ENCODE measurements around the gene RPS6KB2. TPM values are rescaled to one million over a fixed set of nuclear protein-coding genes. Genes with fewer than 3 reads are reported as not detected.

Gene RPS6KB2
- total and polyA plus RNA-seq, 2 donors (not counting 3 experiments of a cell fraction or from before 2014, with no cell fraction given), result 53.8 to 60.0 TPM

DNA sequence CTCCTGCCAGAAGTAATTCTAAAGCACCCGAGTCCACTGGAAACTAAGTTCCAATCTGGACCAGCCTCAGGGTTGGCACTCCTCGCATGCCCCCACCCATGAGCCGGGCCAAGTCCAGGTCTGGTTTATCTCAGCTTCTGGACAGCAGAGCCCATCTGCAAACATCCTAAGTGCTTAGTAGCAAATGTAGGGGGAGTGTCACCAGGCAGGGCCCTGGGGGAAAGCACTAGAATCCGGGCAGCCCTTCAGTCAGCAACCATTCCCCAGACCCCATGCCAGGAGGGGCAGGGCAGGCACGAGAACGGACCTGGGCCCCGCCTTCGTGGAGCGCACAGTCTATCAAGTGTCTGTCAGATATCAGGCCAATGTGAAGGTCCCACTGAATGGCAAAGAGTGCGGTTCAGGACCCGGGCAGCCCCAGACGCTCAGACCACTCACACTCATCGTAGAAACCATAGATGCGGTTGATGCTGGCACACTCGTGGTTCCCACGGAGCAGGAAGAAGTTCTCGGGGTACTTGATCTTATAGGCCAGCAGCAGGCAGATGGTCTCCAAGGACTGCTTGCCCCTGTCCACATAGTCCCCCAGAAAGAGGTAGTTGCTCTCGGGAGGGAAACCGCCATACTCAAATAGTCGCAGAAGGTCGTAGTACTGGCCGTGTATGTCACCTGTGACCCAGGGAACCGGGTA is 27.9 kb upstream of the RPS6KB2 start:
- DNase-seq (ENCODE audit: low read depth, low spot score), result no peak
- dilution Hi-C loops (cut with MboI; ENCODE audit: extremely low pct_ligation_motif_present, low sequenced_read_pairs), result no loop called here
- POLR2A ChIA-PET, result no interaction called here
- Histone ChIP-seq H3K36me3 (ENCODE audit: control insufficient read depth in 2 of 2, extremely low read depth in 1 of 2, insufficient read depth in 2 of 2, low read length in 2 of 2) (peaks cover 6 to 25% of the 10 kb centered on the region in 2 experiments), H2AFZ (ENCODE audit: low read depth, low read length) (no peak overlapping the region), H3K4me1 (ENCODE audit: control insufficient read depth, extremely low read depth, insufficient read depth, low read length) (peaks cover 19% of the 10 kb centered on the region), H3K4me2 (ENCODE audit: insufficient read depth, low read length) (peak overlapping the region; percentile 73), H4K20me1 (replicated peaks; ENCODE audit: control insufficient read depth, extremely low read depth, insufficient read depth, low read length) (no peaks in the 10 kb centered on the region), H3K9me3 (replicated peaks; ENCODE audit: control insufficient read depth, insufficient read depth, low read length) (no peaks in the 10 kb centered on the region), H3K9me1 (replicated peaks; ENCODE audit: control insufficient read depth, extremely low read depth, insufficient read depth, low read length) (no peaks in the 10 kb centered on the region), H3K27me3 (ENCODE audit: control insufficient read depth in 2 of 2, insufficient read depth in 2 of 2, low read length in 2 of 2) (no peaks in the 10 kb centered on the region), H3K27ac (ENCODE audit: insufficient read depth, low read depth, low read length) (no peak overlapping the region), H3K9ac (replicated peaks; ENCODE audit: extremely low read depth, insufficient read depth, low read length) (peak overlapping the region; percentile 89), H3K79me2 (ENCODE audit: control insufficient read depth, insufficient read depth, low read length) (peaks cover 19% of the 10 kb centered on the region), H3K4me3 (replicated peaks in 1 of 3; ENCODE audit: insufficient read depth in 1 of 3, low read depth in 1 of 3, low read length in 3 of 3) (peak overlapping the region; percentile 79 to 89 (median 89))
- intact Hi-C loops (cut with micrococcal nuclease), result no loop called here
- FAIRE-seq, result no peak
- no TSS peak for BruUV-seq (replicated peaks)
- TF ChIP-seq JUN (IDR thresholded peaks at IDR 0.05; ENCODE audit: borderline replicate concordance, insufficient read depth, insufficient read length, low read depth), result no peak
- TF ChIP-seq FOS (IDR thresholded peaks at IDR 0.05; ENCODE audit: borderline replicate concordance, insufficient read depth, low read length), result no peak
- no peak for TF ChIP-seq POLR2AphosphoS5 (IDR thresholded peaks at IDR 0.05; ENCODE audit: insufficient read depth, low read depth, low read length)
- TF ChIP-seq, protein P1, sequence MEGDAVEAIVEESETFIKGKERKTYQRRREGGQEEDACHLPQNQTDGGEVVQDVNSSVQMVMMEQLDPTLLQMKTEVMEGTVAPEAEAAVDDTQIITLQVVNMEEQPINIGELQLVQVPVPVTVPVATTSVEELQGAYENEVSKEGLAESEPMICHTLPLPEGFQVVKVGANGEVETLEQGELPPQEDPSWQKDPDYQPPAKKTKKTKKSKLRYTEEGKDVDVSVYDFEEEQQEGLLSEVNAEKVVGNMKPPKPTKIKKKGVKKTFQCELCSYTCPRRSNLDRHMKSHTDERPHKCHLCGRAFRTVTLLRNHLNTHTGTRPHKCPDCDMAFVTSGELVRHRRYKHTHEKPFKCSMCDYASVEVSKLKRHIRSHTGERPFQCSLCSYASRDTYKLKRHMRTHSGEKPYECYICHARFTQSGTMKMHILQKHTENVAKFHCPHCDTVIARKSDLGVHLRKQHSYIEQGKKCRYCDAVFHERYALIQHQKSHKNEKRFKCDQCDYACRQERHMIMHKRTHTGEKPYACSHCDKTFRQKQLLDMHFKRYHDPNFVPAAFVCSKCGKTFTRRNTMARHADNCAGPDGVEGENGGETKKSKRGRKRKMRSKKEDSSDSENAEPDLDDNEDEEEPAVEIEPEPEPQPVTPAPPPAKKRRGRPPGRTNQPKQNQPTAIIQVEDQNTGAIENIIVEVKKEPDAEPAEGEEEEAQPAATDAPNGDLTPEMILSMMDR (IDR thresholded peaks at IDR 0.05; ENCODE audit: extremely low read depth in 1 of 2, insufficient read depth in 1 of 2, low read depth in 1 of 2, low read length in 2 of 2), result no peak
- TF ChIP-seq, protein P2, sequence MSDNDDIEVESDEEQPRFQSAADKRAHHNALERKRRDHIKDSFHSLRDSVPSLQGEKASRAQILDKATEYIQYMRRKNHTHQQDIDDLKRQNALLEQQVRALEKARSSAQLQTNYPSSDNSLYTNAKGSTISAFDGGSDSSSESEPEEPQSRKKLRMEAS (IDR thresholded peaks at IDR 0.05; ENCODE audit: insufficient read depth, insufficient read length), result no peak
- TF ChIP-seq MYC (IDR thresholded peaks at IDR 0.05; ENCODE audit: low read depth, low read length), result no peak
- no peak for TF ChIP-seq EZH2 (IDR thresholded peaks at IDR 0.05; ENCODE audit: borderline replicate concordance, low read depth, low read length, severe bottlenecking)
- TF ChIP-seq GATA2 (IDR thresholded peaks at IDR 0.05; ENCODE audit: insufficient read depth, insufficient read length, low read depth, low read length), result no peak
- TF ChIP-seq POLR2A (IDR thresholded peaks at IDR 0.05; ENCODE audit: low read depth, low read length), result no peak
- CTCF ChIA-PET, result interaction anchor here (1.0 to 4.2 kb wide), 17 partner anchors 8 to 105 kb away, joined by 3 to 32 read pairs (median 11); partner anchors contain the start of genes AIP, PITPNM1, RAD9A and RPS6KB2

All from endothelial cell of umbilical vein (primary cell).